ENCODE data around the gene LASP1NB.
"Not testable (repeated sequence)": the region's sequence is repeated elsewhere in the genome, so short reads cannot be mapped to it uniquely, and the experiment has no call there.

Gene LASP1NB

DNA sequence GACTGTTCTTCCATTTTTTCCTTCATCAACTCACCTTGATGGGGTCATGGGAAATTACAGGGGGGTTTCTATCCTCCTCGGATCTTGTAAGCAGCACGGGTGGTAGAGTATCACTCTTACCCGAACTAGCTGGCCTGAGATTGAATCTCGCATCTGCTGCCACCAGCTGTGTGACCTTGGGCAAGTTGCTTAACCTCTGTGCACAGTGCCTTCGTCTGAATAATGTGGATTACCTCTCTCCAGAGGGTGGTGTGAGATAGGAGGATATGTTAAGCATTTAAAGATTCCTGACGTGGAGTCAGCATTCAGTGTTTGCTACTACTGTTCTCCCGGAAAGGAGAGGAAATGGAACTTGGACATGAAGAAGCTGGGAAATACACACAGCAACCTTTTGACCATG, 31.1 kb upstream of the LASP1NB start:
- intact Hi-C loops (cut with DNase I) = no loop called here
- DNase-seq (ENCODE audit: low spot score) = no peak

DNA sequence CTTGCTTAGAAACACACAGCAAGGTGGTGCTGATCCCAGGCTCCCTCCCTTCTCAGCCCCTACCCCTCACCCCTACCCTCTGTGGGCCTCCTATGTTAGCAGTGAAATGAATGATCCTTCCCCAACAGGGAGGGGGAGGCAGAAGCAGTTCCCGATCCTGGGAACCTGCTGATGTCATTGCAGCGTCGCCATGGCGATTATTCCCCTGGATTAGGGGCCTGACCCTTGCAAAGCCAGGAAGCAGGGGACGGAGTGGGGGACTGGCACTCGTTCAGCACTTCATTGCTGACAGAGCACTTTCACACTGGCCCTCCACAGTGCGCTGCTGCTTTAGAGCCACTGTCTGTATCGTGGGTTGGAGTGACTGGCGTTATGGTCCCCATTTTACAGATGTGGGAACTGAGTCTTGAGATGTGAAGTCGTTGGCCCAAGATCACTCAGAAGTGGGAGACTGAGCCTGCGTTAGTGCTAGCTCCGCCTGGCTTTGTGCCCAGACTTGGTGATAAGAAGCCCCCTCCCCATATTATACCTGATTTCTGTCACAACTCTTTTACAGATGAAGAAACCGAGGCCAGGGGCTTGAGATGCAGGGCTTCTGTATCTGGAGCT, 29.0 kb upstream of the LASP1NB start:
- DNase-seq (ENCODE audit: low spot score) = no peak
- intact Hi-C loops (cut with DNase I) = no loop called here

DNA sequence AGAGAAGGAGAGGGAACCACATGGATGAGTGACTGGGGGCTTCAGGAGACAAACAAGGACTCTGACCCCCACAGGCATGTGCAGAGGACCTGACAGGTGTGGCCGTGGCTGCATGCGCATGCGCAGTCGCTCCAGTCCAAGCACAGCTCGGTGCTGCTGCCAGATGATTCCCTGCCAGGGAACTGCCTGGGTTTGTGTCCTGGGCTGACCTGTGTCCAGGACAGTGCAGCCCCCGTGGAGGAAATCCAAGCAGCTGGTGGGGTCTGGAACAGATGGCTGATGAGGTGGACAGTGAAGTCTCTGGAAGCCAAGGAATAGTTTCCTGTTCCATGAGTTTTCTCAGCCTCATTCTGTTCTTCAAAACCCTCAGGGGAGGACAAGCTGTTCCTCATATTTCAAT, 28.2 kb upstream of the LASP1NB start:
- DNase-seq (ENCODE audit: low spot score) = no peak
- intact Hi-C loops (cut with DNase I) = no loop called here

DNA sequence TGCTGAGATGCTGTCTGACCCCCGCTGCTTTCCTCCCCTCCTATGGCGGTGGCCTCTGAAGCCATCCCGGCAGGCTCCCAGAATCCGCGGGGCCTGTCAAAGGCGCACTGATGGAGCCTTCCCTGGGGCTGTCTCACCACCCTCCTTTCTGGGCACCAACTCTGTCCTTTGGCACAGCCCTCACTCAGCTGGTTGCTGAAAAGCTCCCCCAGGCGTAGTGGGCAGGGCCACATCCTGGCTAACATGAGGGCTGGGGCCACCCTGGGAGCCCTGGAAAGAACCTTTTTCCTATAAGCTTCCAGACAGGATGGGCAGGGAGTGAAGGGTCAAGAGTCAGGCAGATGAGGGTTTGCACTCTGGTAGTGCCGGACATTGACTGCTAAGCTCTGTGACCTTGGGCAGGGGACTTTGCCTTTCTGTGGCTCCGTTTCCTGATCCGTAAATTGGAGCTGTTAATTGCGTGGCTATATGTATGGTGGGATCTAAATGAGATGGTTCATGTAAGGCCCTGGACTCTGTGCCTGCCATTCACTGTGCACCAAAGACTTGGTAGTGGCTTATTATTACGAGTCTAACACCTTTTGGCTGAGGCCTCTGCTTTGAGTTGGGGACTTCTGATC, 27.6 kb upstream of the LASP1NB start:
- intact Hi-C loops (cut with DNase I) = no loop called here
- no peak for DNase-seq (ENCODE audit: low spot score)

DNA sequence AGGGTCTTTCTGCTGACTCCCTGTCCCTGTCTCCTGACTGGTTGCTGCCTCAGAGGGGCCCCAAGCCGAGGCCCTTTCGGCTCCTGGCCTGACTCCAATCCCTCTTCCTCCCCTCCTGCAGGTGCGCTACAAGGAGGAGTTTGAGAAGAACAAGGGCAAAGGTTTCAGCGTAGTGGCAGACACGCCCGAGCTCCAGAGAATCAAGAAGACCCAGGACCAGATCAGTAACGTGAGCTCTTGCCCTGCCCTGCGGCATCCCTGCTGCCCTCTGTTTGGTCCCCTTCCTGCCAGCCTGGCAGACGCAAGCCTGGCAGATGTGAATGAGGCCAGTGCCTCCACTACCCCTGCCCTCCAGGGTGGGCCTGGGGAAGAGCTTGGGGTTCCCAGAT, 27.1 kb upstream of the LASP1NB start:
- no peak for DNase-seq (ENCODE audit: low spot score)
- intact Hi-C loops (cut with DNase I) = no loop called here

DNA sequence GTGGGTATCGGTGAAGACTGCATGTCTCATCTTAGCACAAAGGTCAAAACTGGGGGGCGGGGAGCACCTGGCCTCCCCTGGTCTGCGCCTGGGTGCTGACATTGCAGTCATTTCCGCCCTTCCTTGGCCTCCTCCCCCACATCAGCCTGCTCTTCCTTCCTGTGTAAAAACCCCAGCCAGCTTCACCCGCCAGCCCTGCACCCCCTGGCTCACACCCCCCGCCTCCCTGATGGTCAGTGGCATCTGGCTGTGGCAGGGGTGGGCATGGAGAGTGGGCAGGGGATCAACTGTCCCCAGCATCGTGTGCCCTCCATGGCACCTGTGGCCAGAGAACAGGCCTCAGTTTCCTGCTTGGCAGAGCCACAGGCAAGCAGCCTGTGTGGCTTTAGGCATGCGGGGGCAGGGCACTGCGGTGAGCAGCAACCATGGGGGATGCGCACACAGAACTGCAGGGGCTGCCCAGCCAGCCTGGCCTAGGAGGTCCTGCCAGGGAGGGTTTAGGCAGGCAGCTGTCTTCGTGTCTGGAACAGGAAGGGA, 26.5 kb upstream of the LASP1NB start:
- intact Hi-C loops (cut with DNase I) = no loop called here
- no peak for DNase-seq (ENCODE audit: low spot score)

DNA sequence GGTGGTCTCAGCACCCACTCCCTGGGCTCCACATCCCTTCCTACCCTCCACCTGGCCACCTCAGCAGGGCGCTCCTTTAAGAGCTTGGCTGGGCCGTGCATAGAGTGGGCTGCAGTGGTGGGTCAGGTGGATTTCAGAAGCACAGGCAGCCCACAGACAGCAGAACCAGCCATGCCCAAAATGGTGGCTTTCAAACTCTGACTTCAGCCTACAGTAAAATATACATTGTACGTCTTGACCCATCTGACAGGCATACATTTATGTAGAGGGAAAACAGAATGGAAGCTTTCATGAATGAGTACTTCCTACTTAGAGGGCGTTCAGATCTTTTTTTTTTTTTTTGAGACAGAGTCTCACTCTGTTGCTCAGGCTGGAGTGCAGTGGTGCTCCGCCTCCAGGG, 26.0 kb upstream of the LASP1NB start:
- DNase-seq (ENCODE audit: low spot score) = no peak
- intact Hi-C loops (cut with DNase I) = no loop called here

DNA sequence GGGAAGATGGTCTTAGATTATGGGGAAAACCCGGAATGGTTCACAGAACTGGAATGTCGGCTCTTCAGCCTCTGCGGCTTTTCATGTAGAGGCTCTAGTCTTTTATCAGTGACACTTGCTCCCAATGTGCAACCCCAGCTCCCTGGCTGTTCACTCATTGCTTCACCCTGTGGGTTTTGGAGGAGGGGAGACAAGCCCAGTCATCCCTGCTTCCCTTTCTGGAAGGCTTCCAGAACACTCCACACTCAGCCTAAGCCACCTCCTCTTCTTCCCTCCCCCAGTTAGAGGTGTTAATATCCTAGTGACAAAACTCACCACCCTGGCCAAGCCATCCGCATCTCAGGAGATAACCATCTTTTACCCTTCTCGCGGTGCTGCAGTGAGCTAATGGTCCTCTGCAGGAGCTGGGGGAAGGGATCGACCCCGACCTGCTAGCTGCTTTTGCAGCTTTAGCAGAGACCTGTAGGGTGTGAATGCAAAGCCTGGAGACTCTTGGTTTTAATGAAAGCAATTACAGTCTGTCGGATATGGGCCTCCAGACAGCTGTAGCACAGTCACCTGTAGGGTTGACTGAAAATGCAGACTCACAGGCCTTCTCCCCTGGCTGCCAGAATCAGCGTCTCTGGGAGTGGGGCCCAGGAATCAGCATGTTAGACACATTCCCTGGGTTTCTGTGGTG, 24.3 kb upstream of the LASP1NB start:
- intact Hi-C loops (cut with DNase I) = no loop called here
- no peak for DNase-seq (ENCODE audit: low spot score)

DNA sequence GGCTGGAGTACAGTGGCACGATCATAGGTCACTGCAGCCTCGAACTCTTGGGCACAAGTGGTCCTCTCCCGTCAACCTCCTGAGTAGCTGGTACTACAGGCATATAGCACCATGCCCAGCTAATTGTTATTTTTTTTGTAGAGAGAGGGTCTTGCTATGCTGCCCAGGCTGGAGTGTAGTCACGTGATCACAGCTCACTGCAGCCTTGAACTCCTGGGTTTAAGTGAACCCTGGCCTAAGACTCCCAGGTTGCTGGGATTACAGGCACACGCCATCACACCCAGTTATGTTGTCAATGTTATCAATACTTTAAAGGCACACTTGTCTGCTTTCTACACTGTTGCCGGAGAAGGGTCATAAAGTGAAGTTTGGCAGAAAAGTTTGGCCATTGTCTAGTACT, 22.0 kb upstream of the LASP1NB start:
- intact Hi-C loops (cut with DNase I) = no loop called here
- DNase-seq (ENCODE audit: low spot score) = no peak

DNA sequence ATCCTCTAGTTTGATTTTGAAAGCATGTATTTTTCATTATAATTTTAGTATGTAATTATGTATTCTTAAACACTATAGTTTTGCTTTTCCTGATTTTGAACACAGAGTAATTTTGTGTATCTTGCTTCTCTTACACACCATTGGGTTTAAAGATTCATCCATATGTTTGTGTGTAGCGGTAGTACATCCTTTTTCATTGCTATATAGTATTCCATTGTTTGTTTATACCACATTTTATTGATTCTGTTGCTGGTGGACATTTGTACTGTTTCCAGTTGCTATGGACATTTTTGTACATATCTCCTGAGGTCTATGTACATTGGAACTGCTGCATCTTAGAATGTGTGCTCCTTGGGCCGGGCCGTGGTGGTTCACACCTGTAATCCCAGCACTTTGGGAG, 20.5 kb upstream of the LASP1NB start:
- DNase-seq (ENCODE audit: low spot score) = no peak
- intact Hi-C loops (cut with DNase I) = loop anchor here (5.0 kb wide), 1 partner anchor 33 kb away; the partner anchor contains the start of gene LASP1

DNA sequence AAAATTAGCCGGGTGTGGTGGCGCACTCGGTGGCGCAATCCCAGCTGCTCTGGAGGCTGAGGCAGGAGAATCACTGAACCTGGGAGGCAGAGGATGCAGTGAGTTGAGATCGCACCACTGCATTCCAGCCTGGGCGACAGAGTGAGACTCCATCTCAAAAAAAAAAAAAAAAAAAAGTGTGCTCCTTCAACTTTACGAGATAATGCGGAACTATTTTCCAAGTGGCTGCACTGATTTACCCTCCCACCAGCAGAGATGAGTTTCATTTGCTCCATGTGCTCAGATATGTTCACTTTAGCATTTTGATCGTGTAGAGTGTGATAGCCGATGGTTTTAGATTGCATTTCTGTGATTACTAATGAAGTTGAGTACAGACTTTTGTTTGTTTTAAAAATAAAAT, 20.0 kb upstream of the LASP1NB start:
- no peak for DNase-seq (ENCODE audit: low spot score)
- intact Hi-C loops (cut with DNase I) = loop anchor here (5.0 kb wide), 1 partner anchor 33 kb away; the partner anchor contains the start of gene LASP1

DNA sequence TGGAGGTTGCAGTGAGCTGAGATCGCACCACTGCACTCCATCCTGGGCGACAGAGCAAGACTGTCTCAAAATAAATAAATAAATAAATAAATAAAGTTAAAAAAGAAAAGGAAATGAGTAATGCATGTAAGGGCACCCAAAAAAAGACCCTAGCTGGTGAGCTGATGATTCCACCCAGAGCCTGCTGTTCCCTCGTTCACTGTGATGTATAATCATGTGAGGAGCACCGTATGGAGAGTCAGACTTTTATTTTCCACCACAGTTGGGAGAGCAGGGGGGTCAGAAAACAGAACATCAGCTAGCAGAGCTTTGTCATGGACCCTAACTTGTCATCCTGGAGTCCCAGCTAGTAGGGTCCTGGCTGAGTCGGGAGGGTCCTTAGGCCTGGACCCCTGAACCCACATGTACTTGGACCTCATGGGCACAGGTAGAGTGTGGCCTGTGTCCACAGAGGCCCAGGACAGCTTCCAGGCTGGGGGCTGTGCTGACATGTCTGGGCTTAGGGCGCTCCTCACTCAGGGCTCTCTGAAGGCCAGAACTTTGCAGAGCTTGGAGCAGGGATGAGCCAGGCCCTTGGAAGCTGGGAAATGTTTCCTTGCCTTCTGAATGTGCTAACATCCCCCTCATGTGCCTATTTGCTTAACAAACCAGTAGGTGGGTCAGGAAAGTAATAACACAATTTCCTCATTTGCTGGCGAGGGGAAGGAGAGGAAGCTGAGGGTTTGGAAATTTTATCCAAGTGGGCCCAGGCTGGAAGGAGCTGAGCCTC, 18.8 kb upstream of the LASP1NB start:
- intact Hi-C loops (cut with DNase I) = loop anchor here (5.0 kb wide), 1 partner anchor 34 kb away; the partner anchor contains the start of gene LASP1

DNA sequence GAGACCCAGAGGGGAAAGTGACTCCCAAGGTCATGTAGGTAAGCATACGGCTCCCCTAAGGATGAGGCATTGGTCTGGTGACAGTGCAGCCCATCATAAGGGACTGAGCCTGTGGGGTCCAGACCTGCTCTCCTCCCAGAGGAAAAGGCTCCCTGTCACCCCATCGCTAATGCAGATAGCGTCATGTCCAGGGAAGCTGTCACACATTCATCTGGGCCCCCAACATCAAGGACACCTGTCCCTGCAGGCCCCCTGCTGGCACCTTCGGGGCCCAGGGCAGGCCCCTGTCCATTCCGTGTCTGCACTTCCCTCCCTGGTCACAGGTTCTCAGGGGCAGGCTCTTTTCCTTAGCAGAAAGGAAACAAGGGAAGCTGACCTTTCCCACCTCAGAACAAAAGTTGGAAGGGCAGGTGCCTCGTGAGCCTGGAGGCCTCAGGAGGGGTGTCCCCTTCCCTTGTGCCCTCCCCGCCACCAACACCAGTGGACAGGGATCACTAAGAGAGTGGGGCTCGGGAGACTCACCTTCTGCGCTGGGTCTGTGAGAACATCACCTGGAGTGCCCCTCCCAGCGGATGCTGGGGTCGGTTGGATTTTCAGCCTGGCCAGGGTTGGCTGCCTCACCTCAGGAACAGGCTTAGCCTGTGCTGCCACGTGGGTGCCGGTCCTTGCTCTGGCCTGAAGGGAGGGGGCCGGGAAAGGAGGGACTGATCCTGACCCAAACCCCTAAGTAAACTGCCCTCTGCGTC, 17.3 kb upstream of the LASP1NB start:
- intact Hi-C loops (cut with DNase I) = loop anchor here (5.0 kb wide), 1 partner anchor 36 kb away; the partner anchor contains the start of gene LASP1
- DNase-seq (ENCODE audit: low spot score) = no peak

More for the DNA sequence above, 18.8 kb upstream of the LASP1NB start:
- DNase-seq (ENCODE audit: low spot score) = no peak

DNA sequence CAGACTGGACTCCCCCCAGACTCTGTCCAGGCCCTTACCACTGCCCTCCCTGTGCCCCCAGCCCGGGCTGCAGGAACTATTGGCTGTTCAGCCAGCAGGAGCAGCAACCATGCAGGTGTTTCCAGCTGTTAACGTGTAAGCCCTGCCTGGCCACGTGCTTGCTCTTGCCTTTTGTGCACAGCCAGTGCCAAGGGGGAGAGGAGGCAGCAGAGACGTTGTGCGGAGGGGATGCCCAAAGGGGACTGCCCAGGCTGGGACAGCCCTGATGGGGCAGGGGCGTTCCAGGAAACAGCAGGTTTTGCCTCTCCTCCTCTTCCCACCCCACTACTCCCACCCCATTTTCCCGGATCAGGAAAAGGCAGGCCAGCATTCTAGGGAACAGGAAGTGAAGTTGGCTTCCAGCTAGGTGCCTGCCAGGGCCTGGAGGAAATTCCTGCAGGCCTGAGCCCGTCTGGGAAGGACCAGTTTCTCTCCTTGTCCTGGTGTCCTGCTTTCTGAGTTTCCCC, 16.7 kb upstream of the LASP1NB start:
- no peak for DNase-seq (ENCODE audit: low spot score)
- intact Hi-C loops (cut with DNase I) = loop anchor here (5.0 kb wide), 1 partner anchor 36 kb away; the partner anchor contains the start of gene LASP1

DNA sequence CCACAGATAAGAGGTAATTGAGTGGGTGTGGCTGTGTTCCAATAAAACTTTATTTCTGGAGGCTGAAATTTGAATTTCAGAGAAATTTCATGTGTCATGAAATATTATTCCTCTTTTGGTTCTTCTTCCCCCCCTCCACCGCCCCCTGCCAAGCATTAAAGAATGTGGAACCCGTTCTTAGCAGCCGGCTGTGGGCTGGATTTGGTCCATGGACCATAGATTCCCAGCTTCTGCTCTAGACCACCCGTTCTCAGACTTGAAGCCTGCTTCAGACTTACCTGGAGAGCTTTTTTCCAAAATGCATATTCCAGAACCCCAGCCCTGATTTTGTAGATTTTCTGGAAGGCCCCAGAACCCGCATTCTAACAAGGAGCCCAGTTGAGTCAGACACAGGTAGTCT, 15.1 kb upstream of the LASP1NB start:
- intact Hi-C loops (cut with DNase I) = no loop called here
- no peak for DNase-seq (ENCODE audit: low spot score)

DNA sequence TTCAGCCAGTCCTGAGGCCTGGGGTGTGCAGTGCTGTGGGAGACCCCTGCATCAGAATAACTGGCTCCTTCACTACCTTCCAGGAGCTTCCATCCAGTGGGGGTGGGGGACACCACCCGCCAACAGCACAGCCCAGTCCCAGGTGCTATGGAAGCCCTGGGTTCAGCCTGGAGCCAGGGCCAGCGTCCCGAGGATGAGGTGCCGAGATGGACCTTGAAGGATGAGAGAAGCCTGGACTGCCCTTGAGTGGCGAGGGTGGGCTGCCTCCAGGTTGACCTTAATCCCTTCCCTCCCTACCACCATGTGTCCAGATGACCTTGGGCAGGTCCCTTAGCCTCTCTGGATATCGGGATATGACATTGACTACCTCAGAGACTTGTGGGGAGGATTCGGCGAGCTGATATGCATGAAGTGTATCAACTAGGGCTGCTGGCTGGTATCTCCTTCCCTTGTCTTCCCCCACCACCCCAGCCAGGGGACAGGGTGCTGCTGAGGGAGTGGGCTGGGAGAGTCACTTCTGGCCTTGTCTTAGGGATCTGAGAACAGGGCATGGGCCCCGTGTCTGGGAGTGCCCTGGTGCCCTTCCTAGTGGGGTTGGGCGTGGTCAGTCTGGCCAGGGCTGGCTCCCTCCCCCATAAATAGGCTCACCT, 14.2 kb upstream of the LASP1NB start:
- peak; percentile 63 for DNase-seq (ENCODE audit: low spot score)
- intact Hi-C loops (cut with DNase I) = no loop called here

DNA sequence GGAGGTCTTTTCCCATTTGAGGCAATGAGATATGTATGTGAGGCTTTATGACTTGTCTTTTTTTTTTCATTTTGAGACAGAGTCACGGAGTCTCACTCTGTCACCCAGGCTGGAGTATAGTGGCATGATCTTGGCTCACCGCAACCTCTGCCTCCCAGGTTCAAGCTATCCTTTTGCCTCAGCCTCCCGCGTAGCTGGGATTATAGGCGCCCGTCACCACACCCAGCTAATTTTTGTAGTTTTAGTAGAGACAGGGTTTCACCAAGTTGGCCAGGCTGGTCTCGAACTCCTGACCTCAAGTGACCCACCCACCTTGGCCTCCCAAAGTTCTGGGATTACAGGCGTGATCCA, 13.7 kb upstream of the LASP1NB start:
- intact Hi-C loops (cut with DNase I) = not testable (repeated sequence)
- peak; percentile 29 for DNase-seq (ENCODE audit: low spot score)

DNA sequence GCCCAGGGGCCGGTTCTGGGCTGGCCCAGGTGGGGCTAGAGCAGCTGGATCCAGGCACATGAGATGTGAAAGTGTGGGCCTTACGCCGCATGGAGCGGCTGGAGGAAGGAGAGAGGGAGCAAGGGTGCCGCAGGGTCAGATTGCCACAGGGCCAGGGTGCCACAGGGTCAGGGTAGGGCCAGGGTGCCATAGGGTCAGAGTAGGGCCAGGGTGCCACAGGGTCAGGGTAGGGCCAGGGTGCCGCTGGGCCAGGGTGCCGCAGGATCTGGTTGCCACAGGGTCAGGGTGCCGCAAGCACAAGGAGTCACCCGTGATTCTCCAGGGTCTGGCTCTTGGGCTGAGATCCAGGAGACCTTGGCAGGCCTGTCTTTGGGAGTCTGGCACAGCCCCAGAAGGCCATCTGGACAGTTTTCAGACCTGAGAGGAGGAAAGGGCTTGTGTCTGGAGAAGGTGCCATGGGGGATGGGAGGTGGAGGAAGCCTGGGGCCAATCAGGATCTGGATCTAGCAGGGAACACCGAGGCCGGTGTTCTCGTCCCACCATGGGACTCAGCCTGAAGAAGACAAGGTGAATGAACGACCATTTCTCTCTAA, 13.1 kb upstream of the LASP1NB start:
- peak; percentile 71 for DNase-seq (ENCODE audit: low spot score)
- intact Hi-C loops (cut with DNase I) = no loop called here

All from cardiac septum (tissue), 1 donor.